ENCODE data around the gene GAS2L1.
"Not testable (repeated sequence)": the region's sequence is repeated elsewhere in the genome, so short reads cannot be mapped to it uniquely, and the experiment has no call there.

GAS2L1 gene

DNA sequence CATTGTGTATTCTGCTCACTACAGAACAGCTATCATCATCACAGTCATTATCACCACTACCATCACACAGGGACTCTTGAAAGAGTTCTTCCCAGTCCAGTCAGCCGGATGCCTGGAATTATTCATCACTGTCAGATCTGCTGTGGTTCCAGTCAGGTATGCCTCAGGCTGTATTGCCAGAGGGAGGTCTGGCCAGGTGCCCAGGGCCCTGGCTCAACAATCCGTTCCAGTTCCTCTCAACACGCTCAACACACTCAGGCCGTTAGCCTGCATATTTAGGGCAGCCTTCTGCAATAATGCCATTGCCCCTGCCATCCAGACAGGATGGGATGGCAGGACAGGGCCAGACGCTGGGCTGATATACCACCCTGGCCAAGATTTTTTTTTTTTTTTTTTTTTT lies 37.7 kb downstream of the GAS2L1 start:
- ATAC-seq, result peak; percentile 84
- TF ChIP-seq CSDC2 (CRISPR knock-in tag; IDR thresholded peaks at IDR 0.05) (no peak), ISL1 (CRISPR knock-in tag; IDR thresholded peaks at IDR 0.05) (peak; percentile 38; the same call in 1 of the 2 replicates), BACH2 (CRISPR knock-in tag; IDR thresholded peaks at IDR 0.05; ENCODE audit: borderline replicate concordance) (no peak), ZFP3 (CRISPR knock-in tag; IDR thresholded peaks at IDR 0.05) (0 out of 2 replicates have a peak, but pooled peaks have one; percentile 27), RARB (CRISPR knock-in tag; IDR thresholded peaks at IDR 0.05) (no peak)
- TF ChIP-seq, protein P1, sequence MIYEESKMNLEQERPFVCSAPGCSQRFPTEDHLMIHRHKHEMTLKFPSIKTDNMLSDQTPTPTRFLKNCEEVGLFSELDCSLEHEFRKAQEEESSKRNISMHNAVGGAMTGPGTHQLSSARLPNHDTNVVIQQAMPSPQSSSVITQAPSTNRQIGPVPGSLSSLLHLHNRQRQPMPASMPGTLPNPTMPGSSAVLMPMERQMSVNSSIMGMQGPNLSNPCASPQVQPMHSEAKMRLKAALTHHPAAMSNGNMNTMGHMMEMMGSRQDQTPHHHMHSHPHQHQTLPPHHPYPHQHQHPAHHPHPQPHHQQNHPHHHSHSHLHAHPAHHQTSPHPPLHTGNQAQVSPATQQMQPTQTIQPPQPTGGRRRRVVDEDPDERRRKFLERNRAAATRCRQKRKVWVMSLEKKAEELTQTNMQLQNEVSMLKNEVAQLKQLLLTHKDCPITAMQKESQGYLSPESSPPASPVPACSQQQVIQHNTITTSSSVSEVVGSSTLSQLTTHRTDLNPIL (CRISPR knock-in tag; IDR thresholded peaks at IDR 0.05; ENCODE audit: low read depth), result peak; percentile 12; the same call in 1 of the 2 replicates
- TF ChIP-seq, protein P2, sequence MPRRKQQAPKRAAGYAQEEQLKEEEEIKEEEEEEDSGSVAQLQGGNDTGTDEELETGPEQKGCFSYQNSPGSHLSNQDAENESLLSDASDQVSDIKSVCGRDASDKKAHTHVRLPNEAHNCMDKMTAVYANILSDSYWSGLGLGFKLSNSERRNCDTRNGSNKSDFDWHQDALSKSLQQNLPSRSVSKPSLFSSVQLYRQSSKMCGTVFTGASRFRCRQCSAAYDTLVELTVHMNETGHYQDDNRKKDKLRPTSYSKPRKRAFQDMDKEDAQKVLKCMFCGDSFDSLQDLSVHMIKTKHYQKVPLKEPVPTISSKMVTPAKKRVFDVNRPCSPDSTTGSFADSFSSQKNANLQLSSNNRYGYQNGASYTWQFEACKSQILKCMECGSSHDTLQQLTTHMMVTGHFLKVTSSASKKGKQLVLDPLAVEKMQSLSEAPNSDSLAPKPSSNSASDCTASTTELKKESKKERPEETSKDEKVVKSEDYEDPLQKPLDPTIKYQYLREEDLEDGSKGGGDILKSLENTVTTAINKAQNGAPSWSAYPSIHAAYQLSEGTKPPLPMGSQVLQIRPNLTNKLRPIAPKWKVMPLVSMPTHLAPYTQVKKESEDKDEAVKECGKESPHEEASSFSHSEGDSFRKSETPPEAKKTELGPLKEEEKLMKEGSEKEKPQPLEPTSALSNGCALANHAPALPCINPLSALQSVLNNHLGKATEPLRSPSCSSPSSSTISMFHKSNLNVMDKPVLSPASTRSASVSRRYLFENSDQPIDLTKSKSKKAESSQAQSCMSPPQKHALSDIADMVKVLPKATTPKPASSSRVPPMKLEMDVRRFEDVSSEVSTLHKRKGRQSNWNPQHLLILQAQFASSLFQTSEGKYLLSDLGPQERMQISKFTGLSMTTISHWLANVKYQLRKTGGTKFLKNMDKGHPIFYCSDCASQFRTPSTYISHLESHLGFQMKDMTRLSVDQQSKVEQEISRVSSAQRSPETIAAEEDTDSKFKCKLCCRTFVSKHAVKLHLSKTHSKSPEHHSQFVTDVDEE (CRISPR knock-in tag; IDR thresholded peaks at IDR 0.05), result peak; percentile 78

DNA sequence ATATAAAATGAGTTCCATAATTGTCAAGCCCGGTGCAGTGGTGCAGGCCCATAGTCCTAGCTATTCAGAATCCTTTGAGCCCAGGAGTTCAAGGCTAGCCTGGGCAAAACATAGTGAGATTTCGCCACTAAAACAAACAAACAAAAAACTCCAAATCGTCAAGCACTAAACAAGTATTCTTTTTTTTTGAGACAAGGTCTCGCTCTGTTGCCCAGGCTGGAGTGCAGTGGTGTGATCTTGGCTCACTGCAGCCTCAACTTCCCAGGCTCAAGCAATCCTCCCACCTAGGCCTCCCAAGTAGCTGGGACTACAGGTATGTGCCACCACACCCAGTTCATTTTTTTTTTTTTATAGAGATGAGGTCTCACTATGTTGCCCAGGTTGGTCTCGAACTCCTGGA lies 38.4 kb downstream of the GAS2L1 start:
- not testable (repeated sequence) for ATAC-seq

DNA sequence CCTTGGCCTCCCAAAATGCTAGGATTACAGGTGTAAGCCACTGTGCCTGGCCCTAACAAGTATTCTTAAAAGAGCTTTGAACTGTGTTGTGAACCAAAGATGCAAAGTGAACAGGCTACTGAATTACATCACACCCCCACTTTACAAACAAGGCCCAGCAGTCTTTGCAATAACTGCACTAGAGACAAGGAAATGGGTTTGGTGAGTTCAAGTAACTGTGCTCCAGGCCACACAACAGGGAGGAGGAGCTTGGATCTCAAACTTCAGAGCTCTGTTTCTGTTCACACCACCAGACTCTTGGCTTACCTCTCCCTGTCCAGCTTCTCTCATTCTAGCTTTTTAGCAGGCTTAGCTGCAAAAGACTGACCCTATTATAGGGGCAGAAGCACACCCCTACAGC lies 39.5 kb downstream of the GAS2L1 start:
- no peak for ATAC-seq
- TF ChIP-seq ISL1 (CRISPR knock-in tag; IDR thresholded peaks at IDR 0.05) (no peak), ARNTL (CRISPR knock-in tag; IDR thresholded peaks at IDR 0.05; ENCODE audit: borderline replicate concordance, low read depth) (no peak), ESRRG (CRISPR knock-in tag; IDR thresholded peaks at IDR 0.05) (no peak), TOX (CRISPR knock-in tag; IDR thresholded peaks at IDR 0.05; ENCODE audit: borderline replicate concordance) (no peak), ZFP3 (CRISPR knock-in tag; IDR thresholded peaks at IDR 0.05) (no peak), ZC3H10 (CRISPR knock-in tag; IDR thresholded peaks at IDR 0.05) (no peak), GLIS3 (CRISPR knock-in tag; IDR thresholded peaks at IDR 0.05) (no peak), ZNF8 (CRISPR knock-in tag; IDR thresholded peaks at IDR 0.05) (no peak), ZNF70 (CRISPR knock-in tag; IDR thresholded peaks at IDR 0.05) (no peak), SNAI2 (CRISPR knock-in tag; IDR thresholded peaks at IDR 0.05) (no peak), TCF4 (CRISPR knock-in tag; IDR thresholded peaks at IDR 0.05; ENCODE audit: borderline replicate concordance) (no peak), CSDC2 (CRISPR knock-in tag; IDR thresholded peaks at IDR 0.05) (no peak), ZNF565 (CRISPR knock-in tag; conservative IDR thresholded peaks at IDR 0.05; ENCODE audit: low read depth) (no peak), RARB (CRISPR knock-in tag; IDR thresholded peaks at IDR 0.05) (no peak), ZFP30 (CRISPR knock-in tag; IDR thresholded peaks at IDR 0.05) (no peak)
- TF ChIP-seq, protein P2 (CRISPR knock-in tag; IDR thresholded peaks at IDR 0.05), result no peak
- TF ChIP-seq, protein P1 (CRISPR knock-in tag; IDR thresholded peaks at IDR 0.05; ENCODE audit: low read depth), result no peak
- TF ChIP-seq, protein P3, sequence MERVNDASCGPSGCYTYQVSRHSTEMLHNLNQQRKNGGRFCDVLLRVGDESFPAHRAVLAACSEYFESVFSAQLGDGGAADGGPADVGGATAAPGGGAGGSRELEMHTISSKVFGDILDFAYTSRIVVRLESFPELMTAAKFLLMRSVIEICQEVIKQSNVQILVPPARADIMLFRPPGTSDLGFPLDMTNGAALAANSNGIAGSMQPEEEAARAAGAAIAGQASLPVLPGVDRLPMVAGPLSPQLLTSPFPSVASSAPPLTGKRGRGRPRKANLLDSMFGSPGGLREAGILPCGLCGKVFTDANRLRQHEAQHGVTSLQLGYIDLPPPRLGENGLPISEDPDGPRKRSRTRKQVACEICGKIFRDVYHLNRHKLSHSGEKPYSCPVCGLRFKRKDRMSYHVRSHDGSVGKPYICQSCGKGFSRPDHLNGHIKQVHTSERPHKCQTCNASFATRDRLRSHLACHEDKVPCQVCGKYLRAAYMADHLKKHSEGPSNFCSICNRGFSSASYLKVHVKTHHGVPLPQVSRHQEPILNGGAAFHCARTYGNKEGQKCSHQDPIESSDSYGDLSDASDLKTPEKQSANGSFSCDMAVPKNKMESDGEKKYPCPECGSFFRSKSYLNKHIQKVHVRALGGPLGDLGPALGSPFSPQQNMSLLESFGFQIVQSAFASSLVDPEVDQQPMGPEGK (CRISPR knock-in tag; IDR thresholded peaks at IDR 0.05; ENCODE audit: borderline replicate concordance), result no peak
